C4-2B (cell line): ENCODE data around the gene ARID5B.

ENCODE experiments used
- CTCF ChIP-seq: fragments of 450-650 bp; conservative IDR thresholded peaks from 2 replicates; pipeline ENCODE4 v1.5.1; 2017; ENCODE audit warnings: mild to moderate bottlenecking
- ZFX ChIP-seq: fragments of 450-650 bp; IDR thresholded peaks from 2 replicates; pipeline ENCODE4 v1.6.1; 2017

- TF ChIP-seq CTCF (no peak), ZFX (no peak)
Measured at GRCh38 chr10:62008946-62009345, 107.4 kb downstream of the ARID5B start.
